GM19239 (cell line): ENCODE results near the gene ABHD12.
"Not testable (repeated sequence)": the region's sequence is repeated elsewhere in the genome, so short reads cannot be mapped to it uniquely, and the experiment has no call there.

Source experiments
- DNase-seq: peaks from one replicate; pipeline ENCODE4 v3.0.0; 2011; ENCODE audit warnings: low spot score; ENCODE audit not compliant: insufficient read length
- FAIRE-seq: peaks from 2 replicates; lab custom pipeline; 2011; peaks lifted over from hg19 to GRCh38; lab: Jason Lieb, UNC

ABHD12 gene

DNA sequence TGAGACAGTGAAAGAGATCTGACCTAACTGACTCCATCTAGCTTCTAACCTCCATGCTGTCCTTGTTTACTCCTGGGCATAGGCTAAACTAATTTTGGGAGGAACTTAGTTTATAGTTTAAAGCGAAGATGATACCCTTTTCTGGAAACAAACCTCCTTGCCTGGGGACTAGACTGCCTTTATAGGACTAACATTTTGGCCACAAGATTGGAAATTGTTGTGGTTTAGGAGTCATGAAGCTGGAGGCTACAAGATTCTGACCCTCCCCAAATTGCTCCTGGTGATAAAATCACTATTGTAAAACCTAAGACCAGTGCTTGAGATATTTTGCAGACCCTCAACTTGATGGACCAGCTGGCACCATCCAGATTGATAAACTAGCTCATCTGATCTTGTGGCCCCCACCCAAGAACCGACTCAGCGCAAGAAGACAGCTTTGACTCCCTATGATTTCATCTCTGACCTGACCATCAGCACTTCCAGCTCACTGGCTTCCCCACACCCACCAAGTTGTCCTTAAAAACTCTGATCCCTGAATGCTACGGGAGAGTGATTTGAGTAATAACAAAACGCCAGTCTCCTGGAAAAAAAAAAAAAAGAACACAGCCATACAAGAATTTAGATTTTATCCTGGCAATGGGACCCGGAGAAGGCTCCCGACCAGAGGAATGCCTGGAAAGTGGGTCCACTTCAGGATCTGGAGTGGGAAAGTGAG, 63.0 kb downstream of the ABHD12 start:
- FAIRE-seq (no peak), DNase-seq (no peak)

DNA sequence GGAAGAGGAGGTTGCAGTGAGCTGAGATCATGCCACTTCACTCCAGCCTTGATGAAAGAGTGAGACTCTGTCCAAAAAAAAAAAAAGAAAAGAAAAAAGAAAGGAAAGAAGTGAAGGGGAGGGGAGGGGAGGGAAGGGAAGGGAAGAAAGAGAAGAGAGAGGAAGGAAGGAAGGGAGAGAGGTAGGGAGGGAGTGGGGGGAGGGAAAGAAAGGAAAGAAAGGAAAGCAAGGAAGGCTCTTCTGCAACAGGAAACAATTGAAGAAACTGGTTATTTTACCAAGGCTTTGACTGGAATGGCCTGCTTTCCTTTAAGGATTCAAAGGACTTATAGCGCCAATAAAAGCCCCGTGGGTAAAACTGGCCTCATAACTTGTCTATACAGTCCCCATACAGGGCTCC, 64.6 kb downstream of the ABHD12 start:
- DNase-seq, result no peak
- no peak for FAIRE-seq

DNA sequence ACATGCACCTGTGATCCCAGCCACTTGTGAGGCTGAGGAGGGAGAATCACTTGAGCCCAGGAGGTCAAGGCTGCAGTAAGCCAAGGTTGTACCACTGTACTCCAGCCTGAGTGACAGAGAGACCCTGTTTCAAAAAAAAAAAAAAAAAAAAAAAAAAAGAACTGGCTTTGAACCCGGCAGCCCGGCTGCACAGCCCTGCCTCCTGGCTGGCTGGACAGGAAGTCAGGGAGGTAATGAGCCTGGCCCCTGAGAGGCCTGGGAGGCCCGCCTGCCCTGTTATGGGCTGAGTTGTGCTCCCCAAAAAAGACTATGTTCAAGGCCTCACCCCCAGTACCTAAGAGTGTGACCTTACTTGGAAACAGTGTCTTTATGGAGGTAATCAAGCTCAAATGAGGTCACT, 65.6 kb downstream of the ABHD12 start:
- no peak for FAIRE-seq
- DNase-seq, result no peak

DNA sequence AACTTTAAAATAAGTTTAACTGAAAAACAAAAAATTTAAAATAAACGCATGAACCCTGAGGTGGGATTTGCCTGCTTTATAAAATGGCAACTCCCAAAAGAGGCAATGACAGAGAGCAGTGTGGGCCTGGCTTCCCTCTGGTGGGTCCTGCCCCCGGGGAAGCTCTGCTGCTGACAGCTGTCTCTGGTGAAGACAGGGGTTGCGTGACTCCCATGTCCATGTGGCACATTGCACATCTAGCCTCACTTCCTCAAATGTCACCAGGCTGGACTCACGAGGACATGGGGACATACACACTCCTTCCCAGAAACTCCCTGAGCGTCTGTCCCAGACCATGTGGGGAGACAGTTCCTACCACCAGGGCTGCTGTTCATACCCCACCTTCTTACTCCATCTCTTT, 66.2 kb downstream of the ABHD12 start:
- DNase-seq (no peak), FAIRE-seq (no peak)

DNA sequence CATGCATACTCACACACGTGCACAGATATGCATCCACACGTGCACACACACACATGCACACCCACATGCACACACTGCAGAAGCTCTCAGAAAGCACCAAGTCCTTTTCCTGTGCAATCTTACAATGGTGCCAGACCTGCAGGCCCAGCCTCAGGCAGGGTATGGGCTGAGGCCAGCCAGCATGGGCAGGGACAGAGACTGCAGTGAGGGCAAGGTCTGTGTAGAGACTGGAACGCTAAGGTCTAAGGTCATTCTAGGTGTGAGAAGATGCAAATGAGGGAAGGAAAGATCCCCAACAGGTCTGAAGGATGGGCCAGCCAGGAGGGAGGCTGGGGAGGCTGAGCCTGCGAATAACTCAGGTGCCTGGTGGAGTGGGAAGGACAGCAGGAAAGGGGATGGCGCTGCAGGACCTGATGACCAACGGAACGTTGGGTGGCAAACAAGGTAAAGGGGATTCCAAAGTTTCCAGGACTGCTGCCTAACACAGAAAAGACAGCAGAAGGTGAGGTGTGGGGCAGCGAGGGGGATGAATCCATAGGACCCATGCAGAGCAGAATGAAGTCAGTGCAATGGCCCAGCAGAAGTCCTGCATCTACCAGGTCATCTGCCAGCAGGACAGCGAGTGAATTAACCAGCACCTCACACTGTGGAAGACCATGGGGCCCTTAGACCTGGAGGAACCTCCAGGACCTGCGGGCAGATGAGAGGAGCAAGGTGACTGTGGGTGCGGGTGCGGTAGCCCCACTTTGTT, 67.0 kb downstream of the ABHD12 start:
- DNase-seq (no peak), FAIRE-seq (no peak)

DNA sequence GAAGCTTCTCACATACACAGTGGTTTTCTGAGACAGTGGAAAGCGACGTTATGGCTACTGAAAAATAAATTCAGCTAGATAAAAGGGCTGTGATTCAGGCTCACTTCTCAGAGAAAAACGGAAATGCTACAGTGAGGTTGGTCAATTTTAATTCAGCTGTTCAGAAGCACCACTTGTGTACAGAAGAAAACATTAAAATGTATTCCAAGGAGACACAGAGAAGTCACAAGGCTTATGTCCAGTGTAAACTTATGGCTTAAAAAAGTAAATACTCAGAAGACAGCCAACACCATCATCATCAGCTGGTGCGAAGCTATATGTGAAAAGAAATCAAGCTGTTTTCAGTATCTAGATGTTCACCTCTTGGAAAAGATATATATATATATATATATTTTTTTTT, 68.6 kb downstream of the ABHD12 start:
- FAIRE-seq (no peak), DNase-seq (no peak)

DNA sequence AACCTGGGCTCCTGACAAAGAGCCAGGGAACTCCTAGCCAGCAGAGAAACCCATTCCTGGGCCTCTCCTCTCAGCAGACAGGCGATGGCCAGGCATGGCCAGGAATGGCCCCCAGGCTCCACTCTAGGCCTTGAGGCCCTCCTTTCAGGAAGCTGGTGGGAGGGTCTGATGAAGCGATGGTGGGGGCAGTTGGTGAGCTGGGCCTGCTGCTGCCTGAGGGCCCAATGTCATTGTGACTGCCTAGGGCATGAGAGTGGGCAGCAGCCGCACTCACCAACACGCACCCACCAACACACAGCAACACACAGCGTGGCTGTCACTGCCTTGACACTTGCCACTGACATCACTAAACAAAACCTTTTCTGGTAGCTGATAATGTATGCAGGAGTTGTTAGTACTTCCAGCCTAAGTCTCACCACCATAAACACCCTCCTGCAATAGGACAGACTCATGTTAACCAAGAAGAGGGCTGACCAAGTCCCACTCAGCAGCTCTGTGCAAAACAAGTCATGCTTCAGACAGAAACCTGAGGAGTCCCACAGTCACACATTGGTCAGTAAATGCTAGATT, 69.3 kb downstream of the ABHD12 start:
- FAIRE-seq, result no peak
- DNase-seq, result no peak

DNA sequence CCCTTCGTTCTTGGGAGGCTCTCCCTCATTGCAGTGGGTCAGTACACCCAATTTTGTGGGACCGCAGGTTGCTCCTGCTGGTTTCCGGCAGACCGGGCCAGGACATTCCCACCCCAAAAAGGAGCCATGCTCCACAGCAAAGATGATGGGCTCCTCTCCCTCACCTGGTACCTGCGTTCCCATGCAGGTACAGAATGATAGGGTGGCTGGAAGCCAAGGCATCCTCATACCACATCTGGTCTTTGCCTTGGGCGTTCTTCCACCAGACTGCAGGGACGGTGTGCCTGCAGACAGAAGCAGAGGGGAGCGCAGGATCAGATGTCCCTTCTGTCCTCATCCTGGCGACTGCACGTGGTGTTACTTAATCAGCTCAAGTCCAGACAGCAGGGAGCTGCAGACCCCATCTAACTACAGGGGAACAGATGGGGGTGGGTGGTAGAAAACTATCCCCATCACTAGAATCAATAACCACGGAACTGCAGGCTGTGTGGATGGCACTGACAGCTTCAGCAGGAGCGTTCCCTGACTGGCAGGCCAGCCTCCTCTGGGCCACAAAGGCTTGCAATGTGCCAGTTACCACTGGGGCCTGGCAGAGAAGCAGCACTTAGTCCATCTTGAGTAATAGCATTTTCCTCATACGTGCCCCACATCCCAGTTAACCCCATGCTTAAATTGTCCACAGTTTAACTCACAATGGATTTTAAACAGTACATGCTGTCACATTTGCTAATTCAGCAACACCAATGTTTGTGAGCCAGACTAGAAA, 70.4 kb downstream of the ABHD12 start:
- FAIRE-seq (no peak), DNase-seq (no peak)

DNA sequence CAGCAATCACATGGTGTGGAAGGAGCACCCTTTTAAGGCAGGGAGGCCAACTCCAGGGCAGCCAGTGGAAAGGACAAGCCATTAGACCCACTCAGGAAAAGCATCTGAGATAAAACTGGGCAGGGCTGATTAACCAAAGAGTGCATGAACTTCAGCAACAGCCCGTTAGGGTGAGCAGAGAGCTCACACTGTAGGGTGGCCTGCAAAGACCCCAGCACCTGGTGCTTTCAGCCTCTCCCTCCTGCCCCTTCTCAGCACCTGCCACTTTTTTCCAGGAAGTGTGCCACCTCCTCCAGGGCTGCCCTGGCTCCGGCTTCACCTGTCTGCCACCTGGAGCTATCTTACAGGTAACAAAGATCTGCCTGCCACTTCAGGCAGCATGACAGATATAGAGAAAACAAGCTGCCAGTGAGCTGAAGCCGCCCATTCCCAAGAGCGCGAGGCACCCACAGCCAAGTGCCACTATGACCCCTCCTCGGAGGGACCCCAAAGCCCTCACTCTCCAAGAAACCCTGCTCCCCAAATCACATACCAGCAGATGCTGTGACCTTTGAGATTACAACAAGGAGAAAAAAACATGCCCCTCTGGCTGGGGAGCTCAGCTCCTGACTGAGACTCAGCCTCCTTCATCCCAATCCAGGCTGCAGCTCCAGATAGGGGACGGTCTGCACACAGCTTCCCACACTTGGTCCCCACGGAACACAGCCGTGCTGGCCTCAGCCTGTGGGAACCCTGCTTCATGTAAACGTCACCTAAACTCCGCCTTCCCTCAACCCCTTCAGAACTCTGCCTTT, 71.2 kb downstream of the ABHD12 start:
- DNase-seq (no peak), FAIRE-seq (peak; percentile 21)

DNA sequence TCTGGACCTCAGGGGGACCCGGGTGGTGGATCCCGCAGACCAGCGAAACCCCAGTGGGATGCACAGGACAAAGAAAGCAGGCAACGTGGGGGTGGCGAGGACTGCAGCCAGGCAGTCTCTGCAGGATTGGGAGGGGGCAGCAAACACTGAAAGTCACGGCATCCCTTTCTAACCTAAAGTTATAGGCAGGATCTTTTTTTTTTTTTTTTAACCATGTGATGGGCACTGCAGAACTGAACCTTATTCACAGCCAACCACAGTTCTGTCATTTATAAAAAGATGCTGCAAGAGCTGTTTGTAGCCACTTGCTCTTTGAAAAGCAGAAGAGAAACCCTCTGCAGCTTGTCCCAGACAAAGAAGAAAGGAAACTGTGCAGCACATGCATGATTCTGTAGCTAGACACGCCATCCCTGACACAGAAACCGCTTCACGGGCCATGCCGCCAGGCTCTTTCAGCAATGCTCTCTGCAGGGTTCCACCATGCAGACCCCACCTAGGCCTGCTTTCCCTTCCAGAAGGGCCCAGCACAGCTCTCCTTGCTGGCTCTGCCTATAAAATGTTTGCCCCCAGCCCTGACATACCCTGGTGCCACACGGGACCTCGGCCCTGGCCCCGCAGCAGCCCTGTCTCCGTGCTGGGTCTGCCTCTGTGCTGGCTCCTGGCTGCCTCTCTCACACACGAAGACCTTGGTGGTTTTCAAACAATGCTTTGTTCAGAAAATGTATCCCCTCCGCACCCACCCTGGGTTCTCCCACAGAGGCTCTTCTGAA, 72.0 kb downstream of the ABHD12 start:
- DNase-seq, result peak; percentile 88
- peak; percentile 89 for FAIRE-seq

DNA sequence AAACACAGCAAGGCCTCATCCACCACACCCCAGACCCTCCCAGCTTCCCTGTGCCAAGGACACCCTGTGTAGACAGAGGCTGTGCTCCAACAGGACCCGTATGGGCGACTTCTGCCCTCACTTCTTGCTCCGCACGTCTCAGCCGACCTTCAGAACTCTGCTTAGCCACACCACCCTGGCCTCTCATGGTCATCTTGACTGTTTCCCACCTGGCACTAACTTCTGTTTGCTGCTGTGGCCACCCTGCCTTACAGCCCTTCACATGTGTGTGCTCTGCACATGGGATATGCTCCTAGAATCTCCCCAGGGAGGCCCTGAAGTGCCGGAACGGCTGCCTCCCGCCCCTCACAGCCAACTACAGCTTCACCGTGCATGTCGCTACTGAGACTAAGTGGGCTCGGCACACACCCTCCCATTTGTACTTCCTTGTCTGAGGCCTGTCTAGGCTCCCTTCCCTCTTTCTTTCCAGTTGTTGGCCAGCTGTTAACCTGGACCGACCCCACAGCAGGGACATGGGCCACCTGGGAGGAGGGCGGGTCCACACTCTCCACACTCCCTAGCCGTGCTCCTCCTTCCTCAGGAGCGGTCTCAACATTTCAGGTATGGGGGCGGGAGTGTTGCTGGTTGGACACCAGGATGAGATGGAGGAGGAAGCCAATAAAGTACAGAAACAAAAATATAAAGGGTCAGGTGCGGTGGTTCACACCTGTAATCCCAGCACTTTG, 73.1 kb downstream of the ABHD12 start:
- no peak for DNase-seq
- FAIRE-seq, result no peak

DNA sequence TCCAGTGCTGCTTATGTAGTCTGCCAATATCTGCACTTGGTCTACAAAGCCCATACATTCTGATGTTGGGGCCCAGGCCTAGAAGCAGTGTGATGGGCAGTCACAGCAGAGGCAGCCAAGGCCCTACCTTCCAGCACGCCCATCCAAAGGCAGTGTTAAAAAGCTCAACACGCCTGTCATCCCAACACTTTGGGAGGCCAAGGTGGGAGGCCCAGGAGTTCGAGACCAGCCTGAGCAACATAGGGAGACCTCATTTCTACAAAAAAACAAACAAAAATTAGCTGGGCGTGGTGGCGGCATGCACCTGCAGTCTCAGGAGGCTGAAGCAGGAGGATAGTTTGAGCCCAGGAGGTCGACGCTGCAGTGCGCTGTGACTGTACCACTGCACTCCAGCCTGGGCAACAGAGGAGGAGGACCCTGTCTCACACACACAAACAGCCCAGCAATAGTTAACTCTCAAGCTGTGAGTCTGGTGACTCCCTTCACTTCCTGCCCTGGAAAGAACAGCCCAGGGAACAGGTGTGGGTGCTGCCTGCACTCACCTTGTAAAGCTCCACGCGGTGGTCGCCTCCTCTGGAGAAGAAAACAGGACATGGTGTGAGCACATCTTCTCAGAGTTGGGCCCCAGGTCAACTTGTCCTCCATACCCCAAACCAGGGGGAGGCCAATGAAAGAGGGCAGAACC, 74.0 kb downstream of the ABHD12 start:
- no peak for DNase-seq
- FAIRE-seq, result no peak

DNA sequence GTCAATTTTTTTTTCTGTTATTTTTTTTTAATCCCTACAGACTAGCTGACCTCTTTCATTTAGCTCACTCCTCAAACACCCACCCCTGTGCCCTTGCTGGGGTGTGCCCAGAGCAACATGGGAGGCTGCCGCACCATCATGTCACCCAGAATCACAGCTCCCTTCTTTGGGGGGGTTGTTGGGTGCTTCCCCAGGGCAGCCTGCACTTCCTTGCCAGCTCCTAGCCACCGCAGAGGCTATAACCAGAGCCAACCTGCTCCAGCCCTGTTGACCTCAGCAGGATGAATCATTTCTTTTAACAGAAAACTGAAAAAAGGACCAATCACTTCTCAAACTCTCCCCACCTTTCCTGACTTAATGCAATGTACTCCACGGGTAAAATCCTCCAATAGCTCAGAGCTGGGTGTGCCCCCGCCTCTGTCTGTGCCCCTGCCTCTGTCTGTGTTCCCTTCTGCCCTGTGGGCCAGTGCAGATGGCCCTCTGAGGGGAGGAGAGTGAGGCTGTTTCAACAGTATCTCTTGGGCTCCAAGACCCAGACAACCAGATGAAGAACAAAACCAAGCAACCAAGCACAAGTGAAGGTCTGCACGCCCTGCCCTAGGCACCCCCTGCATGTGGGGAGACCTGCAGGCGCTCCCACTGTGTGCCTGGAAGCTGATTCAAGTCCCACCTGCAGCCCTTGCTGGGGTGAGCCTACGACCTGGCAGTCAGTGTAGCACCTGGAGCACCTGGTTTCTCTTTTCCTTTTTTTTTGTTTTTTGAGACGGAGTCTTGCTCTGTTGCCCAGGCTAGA, 75.0 kb downstream of the ABHD12 start:
- FAIRE-seq (no peak), DNase-seq (no peak)

DNA sequence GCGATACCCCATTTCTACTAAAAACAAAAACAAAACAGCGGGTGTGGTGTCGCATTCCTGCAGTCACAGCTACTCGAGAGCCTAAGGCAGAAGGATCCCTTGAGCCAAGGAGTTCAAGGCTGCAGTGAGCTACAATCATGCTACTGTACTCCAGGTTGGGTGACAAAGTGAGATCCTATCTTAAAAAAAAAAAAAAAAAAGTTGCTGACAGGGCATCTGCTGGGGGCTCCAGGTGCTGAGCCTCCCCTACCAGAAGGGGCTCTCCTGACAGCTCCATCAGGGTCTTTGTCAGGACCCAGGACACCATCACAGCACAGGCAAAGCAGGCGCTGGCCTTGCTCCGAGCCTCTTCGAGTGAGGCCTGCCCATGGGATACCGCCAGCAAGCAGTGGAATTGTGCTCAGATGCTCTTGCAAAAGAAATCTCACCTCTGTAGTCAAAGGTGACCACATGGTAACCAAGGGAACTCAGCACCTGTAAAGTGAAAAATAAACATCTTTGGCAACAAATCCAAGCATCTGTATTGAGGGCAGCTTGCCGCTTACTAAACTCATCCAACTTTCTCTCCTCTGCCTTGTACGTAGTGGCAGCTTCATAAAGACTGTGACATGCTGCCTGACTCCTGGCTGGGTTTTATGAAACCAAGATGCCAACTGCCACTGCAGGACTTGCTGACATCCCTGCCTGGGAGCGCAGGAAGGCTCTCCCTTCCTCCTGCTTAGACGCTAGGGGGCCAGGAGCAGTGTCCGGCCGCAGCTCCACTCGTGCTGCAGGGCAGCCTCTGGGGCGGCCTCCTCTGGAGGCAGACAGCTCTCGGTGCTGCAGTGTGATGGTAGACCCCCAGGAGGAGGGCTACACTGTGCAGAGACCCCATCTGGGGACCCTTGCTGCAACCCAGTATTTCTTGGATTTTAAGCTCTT, 75.9 kb downstream of the ABHD12 start:
- no peak for DNase-seq
- FAIRE-seq, result no peak

DNA sequence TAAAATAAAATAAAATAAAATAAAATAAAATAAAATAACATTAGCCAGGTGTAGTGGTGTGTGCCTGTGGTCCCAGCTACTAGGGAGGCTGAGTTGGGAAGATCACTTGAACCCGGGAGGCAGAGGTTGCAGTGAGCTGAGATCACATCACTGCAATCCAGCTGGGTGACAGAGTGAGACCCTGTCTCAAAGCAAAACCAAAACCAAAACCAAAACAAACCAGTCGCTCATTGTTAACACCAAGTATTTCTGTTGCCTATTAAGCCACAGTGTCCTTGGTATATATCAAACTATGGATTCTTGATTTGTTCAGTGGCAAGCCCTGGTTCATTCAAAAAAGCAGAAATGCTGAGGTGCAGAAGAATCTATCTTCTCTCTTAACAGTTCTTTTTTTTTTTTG, 77.0 kb downstream of the ABHD12 start:
- DNase-seq (no peak), FAIRE-seq (peak; percentile 72)

DNA sequence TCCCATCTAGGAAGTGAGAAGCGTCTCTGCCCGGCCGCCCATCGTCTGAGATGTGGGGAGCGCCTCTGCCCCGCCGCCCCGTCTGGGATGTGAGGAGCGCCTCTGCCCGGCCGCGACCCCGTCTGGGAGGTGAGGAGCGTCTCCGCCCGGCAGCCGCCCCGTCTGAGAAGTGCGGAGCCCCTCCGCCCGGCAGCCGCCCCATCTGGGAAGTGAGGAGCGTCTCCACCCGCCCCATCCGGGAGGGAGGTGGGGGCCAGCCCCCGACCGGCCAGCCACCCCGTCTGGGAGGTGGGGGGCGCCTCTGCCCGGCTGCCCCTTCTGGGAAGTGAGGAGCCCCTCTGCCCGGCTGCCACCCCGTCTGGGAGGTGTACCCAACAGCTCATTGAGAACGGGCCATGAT, 77.9 kb downstream of the ABHD12 start:
- FAIRE-seq, DNase-seq: not testable (repeated sequence)
